ENCODE data around the gene PLS3.
A peak's percentile ranks its signal among the peaks of the same experiment; 100 is the strongest.

PLS3 gene

GRCh38 chrX:115547448-115547847 is 13.5 kb upstream of the PLS3 start:
- Histone ChIP-seq H3K9me3 (ENCODE audit: control insufficient read depth, low read length) (no peaks in the 10 kb centered on the region), H3K18ac (ENCODE audit: low read depth in 1 of 2, low read length in 2 of 2) (no peak overlapping the region), H2BK120ac (ENCODE audit: low read depth, low read length) (no peak overlapping the region), H4K8ac (ENCODE audit: low read length) (no peak overlapping the region), H2AFZ (ENCODE audit: low read depth, low read length) (no peak overlapping the region), H3K9ac (ENCODE audit: low read length) (no peak overlapping the region), H3K14ac (ENCODE audit: low read length in 2 of 2) (no peak overlapping the region), H3K4me3 (ENCODE audit: insufficient read depth in 1 of 2, low read depth in 1 of 2, low read length in 2 of 2) (no peak overlapping the region), H2BK12ac (ENCODE audit: low read length in 2 of 2) (no peak overlapping the region), H3K4me1 (ENCODE audit: control insufficient read depth, insufficient read depth, low read depth, low read length) (no peaks in the 10 kb centered on the region), H3K23ac (ENCODE audit: low read length in 2 of 2) (no peak overlapping the region), H3K27me3 (ENCODE audit: control insufficient read depth in 1 of 2, insufficient read depth in 1 of 2, low read length in 2 of 2) (peaks cover 0 to 14% of the 10 kb centered on the region in 2 experiments), H4K91ac (ENCODE audit: low read length) (no peak overlapping the region), H3K4me2 (ENCODE audit: low read length, poor library complexity, severe bottlenecking) (no peak overlapping the region), H3K79me1 (replicated peaks; ENCODE audit: low read length, poor library complexity, severe bottlenecking) (no peaks in the 10 kb centered on the region), H3K27ac (ENCODE audit: low read length, poor library complexity, severe bottlenecking) (no peak overlapping the region), H3K36me3 (ENCODE audit: control insufficient read depth in 1 of 2, insufficient read depth in 2 of 2, low read depth in 1 of 2, low read length in 2 of 2) (no peaks in the 10 kb centered on the region), H3K4ac (ENCODE audit: low read depth in 1 of 2, low read length in 2 of 2) (no peak overlapping the region), H2BK5ac (ENCODE audit: low read depth, low read length, poor library complexity, severe bottlenecking) (no peak overlapping the region), H2AK5ac (ENCODE audit: low read length, severe bottlenecking) (no peak overlapping the region), H2BK15ac (ENCODE audit: low read depth, poor library complexity, severe bottlenecking) (no peak overlapping the region)
- WGBS, result 27% methylated on average over 2 of the region's 2 CpGs
- DNase-seq, result no peak

GRCh38 chrX:115549008-115549407 is 12.0 kb upstream of the PLS3 start:
- DNase-seq, result no peak
- Histone ChIP-seq H2BK15ac (ENCODE audit: low read depth, poor library complexity, severe bottlenecking) (no peak overlapping the region), H3K27me3 (ENCODE audit: control insufficient read depth in 1 of 2, insufficient read depth in 1 of 2, low read length in 2 of 2) (peaks cover 0 to 18% of the 10 kb centered on the region in 2 experiments), H3K27ac (ENCODE audit: low read length, poor library complexity, severe bottlenecking) (no peak overlapping the region), H2BK120ac (ENCODE audit: low read depth, low read length) (no peak overlapping the region), H3K9ac (ENCODE audit: low read length) (no peak overlapping the region), H3K79me1 (replicated peaks; ENCODE audit: low read length, poor library complexity, severe bottlenecking) (no peaks in the 10 kb centered on the region), H2AFZ (ENCODE audit: low read depth, low read length) (no peak overlapping the region), H4K8ac (ENCODE audit: low read length) (no peak overlapping the region), H3K14ac (ENCODE audit: low read length in 2 of 2) (no peak overlapping the region), H3K4ac (ENCODE audit: low read depth in 1 of 2, low read length in 2 of 2) (no peak overlapping the region), H3K23ac (ENCODE audit: low read length in 2 of 2) (no peak overlapping the region), H4K91ac (ENCODE audit: low read length) (no peak overlapping the region), H3K4me1 (ENCODE audit: control insufficient read depth, insufficient read depth, low read depth, low read length) (no peaks in the 10 kb centered on the region), H2BK12ac (ENCODE audit: low read length in 2 of 2) (no peak overlapping the region), H3K18ac (ENCODE audit: low read depth in 1 of 2, low read length in 2 of 2) (no peak overlapping the region), H2AK5ac (ENCODE audit: low read length, severe bottlenecking) (no peak overlapping the region), H3K36me3 (ENCODE audit: control insufficient read depth in 1 of 2, insufficient read depth in 2 of 2, low read depth in 1 of 2, low read length in 2 of 2) (no peaks in the 10 kb centered on the region), H2BK5ac (ENCODE audit: low read depth, low read length, poor library complexity, severe bottlenecking) (no peak overlapping the region), H3K4me2 (ENCODE audit: low read length, poor library complexity, severe bottlenecking) (no peak overlapping the region), H3K9me3 (ENCODE audit: control insufficient read depth, low read length) (no peaks in the 10 kb centered on the region), H3K4me3 (ENCODE audit: insufficient read depth in 1 of 2, low read depth in 1 of 2, low read length in 2 of 2) (no peak overlapping the region)
- 86% methylated on average over 1 of the region's 3 CpGs for WGBS

GRCh38 chrX:115553171-115553570 is 7.8 kb upstream of the PLS3 start:
- no peak overlapping the region for H2BK12ac ChIP-seq (ENCODE audit: low read length in 2 of 2)
- no peak overlapping the region for H4K91ac ChIP-seq (ENCODE audit: low read length)
- H3K14ac ChIP-seq (ENCODE audit: low read length in 2 of 2), result no peak overlapping the region
- no peak overlapping the region for H2AFZ ChIP-seq (ENCODE audit: low read depth, low read length)
- no peak overlapping the region for H3K27ac ChIP-seq (ENCODE audit: low read length, poor library complexity, severe bottlenecking)
- H2BK120ac ChIP-seq (ENCODE audit: low read depth, low read length), result no peak overlapping the region
- no peak overlapping the region for H3K18ac ChIP-seq (ENCODE audit: low read depth in 1 of 2, low read length in 2 of 2)
- no peak overlapping the region for H4K8ac ChIP-seq (ENCODE audit: low read length)
- no peak overlapping the region for H3K23ac ChIP-seq (ENCODE audit: low read length in 2 of 2)
- no peak overlapping the region for H3K4me3 ChIP-seq (ENCODE audit: insufficient read depth in 1 of 2, low read depth in 1 of 2, low read length in 2 of 2)
- H3K4me1 ChIP-seq (ENCODE audit: control insufficient read depth, insufficient read depth, low read depth, low read length), result no peaks in the 10 kb centered on the region
- H3K36me3 ChIP-seq (ENCODE audit: control insufficient read depth in 1 of 2, insufficient read depth in 2 of 2, low read depth in 1 of 2, low read length in 2 of 2), result no peaks in the 10 kb centered on the region
- WGBS, result over 99% methylated on average over 5 of the region's 5 CpGs
- no peaks in the 10 kb centered on the region for H3K79me1 ChIP-seq (replicated peaks; ENCODE audit: low read length, poor library complexity, severe bottlenecking)
- no peak for DNase-seq
- no peak overlapping the region for H2BK15ac ChIP-seq (ENCODE audit: low read depth, poor library complexity, severe bottlenecking)
- H3K27me3 ChIP-seq (ENCODE audit: control insufficient read depth in 1 of 2, insufficient read depth in 1 of 2, low read length in 2 of 2), result peaks cover 0 to 28% of the 10 kb centered on the region in 2 experiments
- H2AK5ac ChIP-seq (ENCODE audit: low read length, severe bottlenecking), result no peak overlapping the region
- H2BK5ac ChIP-seq (ENCODE audit: low read depth, low read length, poor library complexity, severe bottlenecking), result no peak overlapping the region
- H3K9ac ChIP-seq (ENCODE audit: low read length), result no peak overlapping the region
- no peak overlapping the region for H3K4ac ChIP-seq (ENCODE audit: low read depth in 1 of 2, low read length in 2 of 2)
- no peak overlapping the region for H3K4me2 ChIP-seq (ENCODE audit: low read length, poor library complexity, severe bottlenecking)
- H3K9me3 ChIP-seq (ENCODE audit: control insufficient read depth, low read length), result no peaks in the 10 kb centered on the region

- Histone ChIP-seq H3K4ac (ENCODE audit: low read depth in 1 of 2, low read length in 2 of 2) (no peak overlapping the region), H2AFZ (ENCODE audit: low read depth, low read length) (no peak overlapping the region)
Measured at GRCh38 chrX:115559672-115560071, 1.3 kb upstream of the PLS3 start.

More at GRCh38 chrX:115559672-115560071, 1.3 kb upstream of the PLS3 start:
- Histone ChIP-seq H2AK5ac (ENCODE audit: low read length, severe bottlenecking) (no peak overlapping the region), H3K4me1 (ENCODE audit: control insufficient read depth, insufficient read depth, low read depth, low read length) (no peaks in the 10 kb centered on the region), H3K18ac (ENCODE audit: low read depth in 1 of 2, low read length in 2 of 2) (no peak overlapping the region), H4K91ac (ENCODE audit: low read length) (no peak overlapping the region), H3K4me2 (ENCODE audit: low read length, poor library complexity, severe bottlenecking) (no peak overlapping the region), H4K8ac (ENCODE audit: low read length) (no peak overlapping the region), H3K4me3 (ENCODE audit: insufficient read depth in 1 of 2, low read depth in 1 of 2, low read length in 2 of 2) (no peak overlapping the region), H3K36me3 (ENCODE audit: control insufficient read depth in 1 of 2, insufficient read depth in 2 of 2, low read depth in 1 of 2, low read length in 2 of 2) (no peaks in the 10 kb centered on the region), H2BK120ac (ENCODE audit: low read depth, low read length) (no peak overlapping the region), H3K14ac (ENCODE audit: low read length in 2 of 2) (no peak overlapping the region), H3K9me3 (ENCODE audit: control insufficient read depth, low read length) (no peaks in the 10 kb centered on the region), H3K79me1 (replicated peaks; ENCODE audit: low read length, poor library complexity, severe bottlenecking) (no peaks in the 10 kb centered on the region), H2BK12ac (ENCODE audit: low read length in 2 of 2) (no peak overlapping the region), H3K27ac (ENCODE audit: low read length, poor library complexity, severe bottlenecking) (peak overlapping the region; percentile 81), H3K27me3 (ENCODE audit: control insufficient read depth in 1 of 2, insufficient read depth in 1 of 2, low read length in 2 of 2) (peaks cover 0 to 33% of the 10 kb centered on the region in 2 experiments), H3K9ac (ENCODE audit: low read length) (no peak overlapping the region), H2BK15ac (ENCODE audit: low read depth, poor library complexity, severe bottlenecking) (no peak overlapping the region), H3K23ac (ENCODE audit: low read length in 2 of 2) (no peak overlapping the region), H2BK5ac (ENCODE audit: low read depth, low read length, poor library complexity, severe bottlenecking) (no peak overlapping the region)
- WGBS, result 100% methylated on average over 1 of the region's 3 CpGs
- DNase-seq, result no peak

Measured in mesenchymal stem cell (in vitro differentiated cells and primary cell).